HepG2 (cell line): ENCODE results near the gene GNG4. TPM values are rescaled to one million over a fixed set of nuclear protein-coding genes. Genes with fewer than 3 reads are reported as not detected.

Experiments
- CTCF ChIP-seq: sonication (generic); formaldehyde crosslinking; IDR thresholded peaks from 2 replicates; pipeline ENCODE4 v1.5.0; 2020; ENCODE audit warnings: mild to moderate bottlenecking, missing genetic modification reagents, moderate library complexity
- DNMT3B ChIP-seq: conservative IDR thresholded peaks from 2 replicates; pipeline ENCODE4 v1.6.1; 2016; ENCODE audit warnings: missing biosample characterization, control low read depth
- ELF3 ChIP-seq: IDR thresholded peaks from 2 replicates; pipeline ENCODE4 v1.6.1; 2016; ENCODE audit warnings: missing genetic modification reagents, missing compliant biosample characterization
- HDAC1 ChIP-seq: sonication (generic); formaldehyde crosslinking; IDR thresholded peaks from 2 replicates; pipeline ENCODE4 v1.5.1; 2020; ENCODE audit warnings: mild to moderate bottlenecking, missing genetic modification reagents
- HNRNPLL ChIP-seq: fragments of 200-400 bp; formaldehyde crosslinking; IDR thresholded peaks from 2 replicates; pipeline ENCODE4 v1.6.1; 2017; ENCODE audit warnings: mild to moderate bottlenecking, low read depth, low read length; ENCODE audit not compliant: poor library complexity, severe bottlenecking
- KMT2A ChIP-seq: sonication (generic); formaldehyde crosslinking; IDR thresholded peaks from 2 replicates; pipeline ENCODE4 v1.4.0; 2020; ENCODE audit warnings: missing genetic modification reagents
- MLLT10 ChIP-seq: sonication (generic); formaldehyde crosslinking; IDR thresholded peaks from 2 replicates; pipeline ENCODE4 v1.4.0; 2020; ENCODE audit warnings: missing genetic modification reagents
- MTA1 ChIP-seq: sonication (generic); formaldehyde crosslinking; IDR thresholded peaks from 2 replicates; pipeline ENCODE4 v1.4.0; 2020; ENCODE audit warnings: missing genetic modification reagents, mild to moderate bottlenecking, borderline replicate concordance
- NFKB2 ChIP-seq: sonication (generic); formaldehyde crosslinking; IDR thresholded peaks from 2 replicates; pipeline ENCODE4 v1.4.0; 2020; ENCODE audit warnings: missing genetic modification reagents, borderline replicate concordance
- NFRKB ChIP-seq: fragments of 450-650 bp; IDR thresholded peaks from 2 replicates; pipeline ENCODE4 v1.6.1; 2017
- RXRB ChIP-seq: IDR thresholded peaks from 2 replicates; pipeline ENCODE4 v1.6.1; 2016; ENCODE audit warnings: borderline replicate concordance, missing genetic modification reagents, missing compliant biosample characterization
- TBX2 ChIP-seq: sonication (generic); formaldehyde crosslinking; IDR thresholded peaks from 2 replicates; pipeline ENCODE4 v1.5.0; 2020; ENCODE audit warnings: missing genetic modification reagents, mild to moderate bottlenecking, borderline replicate concordance
- TERF1 ChIP-seq: sonication (generic); formaldehyde crosslinking; IDR thresholded peaks from 2 replicates; pipeline ENCODE4 v1.8.0; 2022; ENCODE audit warnings: mild to moderate bottlenecking, missing genetic modification reagents, moderate library complexity
- TGIF2 ChIP-seq: IDR thresholded peaks from 2 replicates; pipeline ENCODE4 v1.6.1; 2016; ENCODE audit warnings: control low read depth, missing compliant biosample characterization
- ZBTB42 ChIP-seq: sonication (generic); formaldehyde crosslinking; IDR thresholded peaks from 2 replicates; pipeline ENCODE4 v1.5.0; 2020; ENCODE audit warnings: mild to moderate bottlenecking, missing genetic modification reagents
- ZFX ChIP-seq: sonication (generic); formaldehyde crosslinking; IDR thresholded peaks from 2 replicates; pipeline ENCODE4 v1.4.0; 2020; ENCODE audit warnings: mild to moderate bottlenecking, low read depth, missing genetic modification reagents, moderate library complexity
- ZMYM4 ChIP-seq: sonication (generic); formaldehyde crosslinking; IDR thresholded peaks from 2 replicates; pipeline ENCODE4 v1.8.1; 2023; ENCODE audit warnings: mild to moderate bottlenecking, missing genetic modification reagents
- ZNF281 ChIP-seq: sonication (generic); formaldehyde crosslinking; IDR thresholded peaks from 2 replicates; pipeline ENCODE4 v1.4.0; 2020; ENCODE audit warnings: missing genetic modification reagents, borderline replicate concordance
- ZNF335 ChIP-seq: sonication (generic); formaldehyde crosslinking; IDR thresholded peaks from 2 replicates; pipeline ENCODE4 v1.4.0; 2020; ENCODE audit warnings: missing genetic modification reagents
- ZNF564 ChIP-seq: sonication (generic); formaldehyde crosslinking; IDR thresholded peaks from 2 replicates; pipeline ENCODE4 v1.8.1; 2023; ENCODE audit warnings: mild to moderate bottlenecking, missing genetic modification reagents
- ZNF616 ChIP-seq: sonication (generic); formaldehyde crosslinking; IDR thresholded peaks from 2 replicates; pipeline ENCODE4 v1.5.0; 2020; ENCODE audit warnings: low read depth, mild to moderate bottlenecking, missing genetic modification reagents
- ZNF639 ChIP-seq: conservative IDR thresholded peaks from 2 replicates; pipeline ENCODE4 v1.6.1; 2018; ENCODE audit warnings: missing genetic modification reagents
- polyA plus RNA-seq, 8 experiments: library from polyadenylated mRNA; depleted of rRNA in 3 of 8; stranded (reverse) in 7 of 8; unstranded in 1 of 8; fragments of >200 nt; fragmentation: Illumina TruSeq in 4 of 8; extraction: Trizol in 4 of 8; gene quantifications; 2 replicates each; pipeline versions ENCODE4 v1.2.1 to v1.2.3, GENCODE V29; 2011 to 2016; ENCODE audit warnings: low read depth in 4 of 8, missing spikeins in 1 of 8, mixed read lengths in 1 of 8; ENCODE audit not compliant: insufficient read depth in 1 of 8
- total RNA-seq, 5 experiments: library from RNA; depleted of rRNA; stranded (reverse); fragments of >200 nt; fragmentation: Illumina TruSeq; extraction: Trizol; gene quantifications; 2 replicates each; pipeline ENCODE4 v1.2.3, GENCODE V29; 2016; ENCODE audit warnings: low read depth in 1 of 5

The GNG4 gene
- total and polyA plus RNA-seq, 2 of the 13 experiments (the other 11 are each of a cell fraction or from before 2014, with no cell fraction given): 27.1 to 69.5 TPM

GRCh38 chr1:235648407-235648907, 1.1 kb downstream of the GNG4 start (continued):
- 0 out of 2 replicates have a peak, but pooled peaks have one; percentile 0 for TF ChIP-seq HDAC1 (CRISPR knock-in tag)
- no peak for TF ChIP-seq ZBTB42
- peak; percentile 12; the same call in 1 of the 2 replicates for TF ChIP-seq ZNF281 (CRISPR knock-in tag)
- TF ChIP-seq RXRB (CRISPR knock-in tag): no peak; the same call in 1 of the 2 replicates
- peak; percentile 36; the same call in 1 of the 2 replicates for TF ChIP-seq MTA1
- TF ChIP-seq TBX2: 0 out of 2 replicates have a peak, but pooled peaks have one; percentile 26
- 0 out of 2 replicates have a peak, but pooled peaks have one; percentile 23 for TF ChIP-seq ELF3 (CRISPR knock-in tag)
- TF ChIP-seq ZFX (CRISPR knock-in tag): 0 out of 2 replicates have a peak, but pooled peaks have one; percentile 42
- TF ChIP-seq TGIF2 (CRISPR knock-in tag): peak; percentile 0; the same call in 1 of the 2 replicates
- TF ChIP-seq CTCF (CRISPR knock-in tag): 0 out of 2 replicates have a peak, but pooled peaks have one; percentile 4
- TF ChIP-seq ZNF639 (CRISPR knock-in tag): no peak
- TF ChIP-seq HNRNPLL: no peak
- no peak for TF ChIP-seq ZNF564 (CRISPR knock-in tag)
- TF ChIP-seq TERF1 (CRISPR knock-in tag): no peak
- peak; percentile 14; the same call in 1 of the 2 replicates for TF ChIP-seq ZMYM4 (CRISPR knock-in tag)
- 0 out of 2 replicates have a peak, but pooled peaks have one; percentile 25 for TF ChIP-seq ZNF335 (CRISPR knock-in tag)
- TF ChIP-seq KMT2A (CRISPR knock-in tag): peak; percentile 23; the same call in 1 of the 2 replicates
- no peak for TF ChIP-seq ZNF616 (CRISPR knock-in tag)
- TF ChIP-seq NFRKB: no peak
- TF ChIP-seq DNMT3B (CRISPR knock-in tag): no peak
- TF ChIP-seq MLLT10 (CRISPR knock-in tag): no peak
- TF ChIP-seq NFKB2 (CRISPR knock-in tag): no peak; the same call in 1 of the 2 replicates
